Transverse colon (tissue), 4 donors: ENCODE results near the gene MISP3.
A peak's percentile ranks its signal among the peaks of the same experiment; 100 is the strongest.

ENCODE experiments used
- CTCF ChIP-seq, 5 experiments: fragments of 200-600 bp in 3 of 5; fragments of 450-650 bp in 2 of 5; sonication (generic) in 3 of 5; IDR thresholded peaks; 1 replicate in 2 of 5; 2 replicates in 3 of 5; pipeline ENCODE4 v1.5.1; 2016 to 2017; ENCODE audit warnings: antibody characterized with exemption in 5 of 5, inconsistent platforms in 3 of 5, mild to moderate bottlenecking in 2 of 5, moderate library complexity in 1 of 5
- EP300 ChIP-seq: sonication (generic); formaldehyde crosslinking; IDR thresholded peaks from one replicate; pipeline ENCODE4 v1.6.1; 2017; ENCODE audit warnings: antibody characterized with exemption, low read depth
- POLR2A ChIP-seq: fragments of 450-650 bp; IDR thresholded peaks from one replicate; pipeline ENCODE4 v1.6.1; 2016; ENCODE audit warnings: antibody characterized with exemption, mild to moderate bottlenecking, moderate library complexity
- POLR2AphosphoS5 ChIP-seq, 3 donors: sonication (generic); formaldehyde crosslinking; IDR thresholded peaks; one replicate each; pipeline ENCODE4 v1.6.1; 2016; ENCODE audit warnings: antibody characterized with exemption in 3 of 3

- peak; percentile 75 for TF ChIP-seq POLR2A
- TF ChIP-seq CTCF (IDR thresholded peaks at IDR 0.05) = no peak
- peak; percentile 79 to 89 (median 88) for TF ChIP-seq POLR2AphosphoS5 (IDR thresholded peaks at IDR 0.05)
- TF ChIP-seq EP300 = no peak
Observed at GRCh38 chr19:14080887-14081796, 8.6 kb downstream of the MISP3 start.
